Type B pancreatic cell (in vitro differentiated cells): Measurements from ENCODE around the gene SPATA21. TPM values are rescaled to one million over a fixed set of nuclear protein-coding genes. Genes with fewer than 3 reads are reported as not detected.
A peak's percentile ranks its signal among the peaks of the same experiment; 100 is the strongest.

ENCODE experiments used
- DNase-seq: peaks from one replicate; pipeline ENCODE4 v3.0.0; 2021; ENCODE audit warnings: mixed read lengths; ENCODE audit not compliant: unreplicated experiment; ENCODE audit errors: extremely low spot score
- H3K27ac Mint-ChIP-seq: 2 replicates; pipeline ENCODE4 v1.8.0; 2021; ENCODE audit warnings: mild to moderate bottlenecking, mixed read lengths
- H3K27me3 Mint-ChIP-seq: 2 replicates; pipeline ENCODE4 v1.8.0; 2021; ENCODE audit warnings: mixed read lengths
- H3K36me3 Mint-ChIP-seq: 2 replicates; pipeline ENCODE4 v1.8.0; 2021; ENCODE audit warnings: mixed read lengths
- H3K4me1 Mint-ChIP-seq: one replicate; pipeline ENCODE4 v1.8.0; 2021; ENCODE audit warnings: mixed read lengths; ENCODE audit not compliant: unreplicated experiment
- H3K4me3 Mint-ChIP-seq: 2 replicates; pipeline ENCODE4 v1.8.0; 2021; ENCODE audit warnings: mild to moderate bottlenecking, mixed read lengths
- H3K9me3 Mint-ChIP-seq: 2 replicates; pipeline ENCODE4 v1.8.0; 2021; ENCODE audit warnings: mixed read lengths
- total RNA-seq: library from RNA; stranded (reverse); gene quantifications from 2 replicates; pipeline ENCODE4 v1.2.1, GENCODE V29; 2021; ENCODE audit warnings: low replicate concordance
- TF ChIP-seq, protein P1 (sequence below): fragments of 200-600 bp; sonication (generic); conservative IDR thresholded peaks from 2 replicates; pipeline ENCODE4 v1.5.0; 2021; ENCODE audit warnings: antibody characterized with exemption, mild to moderate bottlenecking

Gene SPATA21
- total RNA-seq, 1 donor from 2014 or later: not detected

DNA sequence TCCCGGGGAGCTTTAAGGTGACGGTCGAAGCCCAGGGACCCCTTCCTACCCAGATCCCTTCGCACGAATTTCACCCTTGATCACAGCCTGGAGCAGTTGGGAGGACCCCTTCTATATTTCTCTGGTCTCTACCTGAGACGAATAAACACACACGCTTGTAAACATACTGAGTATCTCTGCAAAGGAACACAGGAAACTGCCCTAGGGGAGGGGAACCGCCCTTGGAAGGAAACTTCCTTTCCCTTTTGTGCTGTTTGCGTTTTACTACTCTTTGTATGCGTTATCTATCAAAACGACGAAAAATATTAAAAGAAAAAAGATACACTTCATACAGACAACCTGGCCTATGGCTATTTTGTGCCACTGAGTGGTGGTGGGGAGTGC, 4.0 kb upstream of the SPATA21 start:
- Mint-ChIP-seq H3K9me3 (no peaks in the 10 kb centered on the region), H3K36me3 (peaks cover 4% of the 10 kb centered on the region), H3K27me3 (no peaks in the 10 kb centered on the region), H3K4me3 (peak overlapping the region; percentile 94), H3K4me1 (peaks cover 7% of the 10 kb centered on the region), H3K27ac (peak overlapping the region; percentile 87)
- TF ChIP-seq, protein P1, sequence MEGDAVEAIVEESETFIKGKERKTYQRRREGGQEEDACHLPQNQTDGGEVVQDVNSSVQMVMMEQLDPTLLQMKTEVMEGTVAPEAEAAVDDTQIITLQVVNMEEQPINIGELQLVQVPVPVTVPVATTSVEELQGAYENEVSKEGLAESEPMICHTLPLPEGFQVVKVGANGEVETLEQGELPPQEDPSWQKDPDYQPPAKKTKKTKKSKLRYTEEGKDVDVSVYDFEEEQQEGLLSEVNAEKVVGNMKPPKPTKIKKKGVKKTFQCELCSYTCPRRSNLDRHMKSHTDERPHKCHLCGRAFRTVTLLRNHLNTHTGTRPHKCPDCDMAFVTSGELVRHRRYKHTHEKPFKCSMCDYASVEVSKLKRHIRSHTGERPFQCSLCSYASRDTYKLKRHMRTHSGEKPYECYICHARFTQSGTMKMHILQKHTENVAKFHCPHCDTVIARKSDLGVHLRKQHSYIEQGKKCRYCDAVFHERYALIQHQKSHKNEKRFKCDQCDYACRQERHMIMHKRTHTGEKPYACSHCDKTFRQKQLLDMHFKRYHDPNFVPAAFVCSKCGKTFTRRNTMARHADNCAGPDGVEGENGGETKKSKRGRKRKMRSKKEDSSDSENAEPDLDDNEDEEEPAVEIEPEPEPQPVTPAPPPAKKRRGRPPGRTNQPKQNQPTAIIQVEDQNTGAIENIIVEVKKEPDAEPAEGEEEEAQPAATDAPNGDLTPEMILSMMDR: no peak
- no peak for DNase-seq

DNA sequence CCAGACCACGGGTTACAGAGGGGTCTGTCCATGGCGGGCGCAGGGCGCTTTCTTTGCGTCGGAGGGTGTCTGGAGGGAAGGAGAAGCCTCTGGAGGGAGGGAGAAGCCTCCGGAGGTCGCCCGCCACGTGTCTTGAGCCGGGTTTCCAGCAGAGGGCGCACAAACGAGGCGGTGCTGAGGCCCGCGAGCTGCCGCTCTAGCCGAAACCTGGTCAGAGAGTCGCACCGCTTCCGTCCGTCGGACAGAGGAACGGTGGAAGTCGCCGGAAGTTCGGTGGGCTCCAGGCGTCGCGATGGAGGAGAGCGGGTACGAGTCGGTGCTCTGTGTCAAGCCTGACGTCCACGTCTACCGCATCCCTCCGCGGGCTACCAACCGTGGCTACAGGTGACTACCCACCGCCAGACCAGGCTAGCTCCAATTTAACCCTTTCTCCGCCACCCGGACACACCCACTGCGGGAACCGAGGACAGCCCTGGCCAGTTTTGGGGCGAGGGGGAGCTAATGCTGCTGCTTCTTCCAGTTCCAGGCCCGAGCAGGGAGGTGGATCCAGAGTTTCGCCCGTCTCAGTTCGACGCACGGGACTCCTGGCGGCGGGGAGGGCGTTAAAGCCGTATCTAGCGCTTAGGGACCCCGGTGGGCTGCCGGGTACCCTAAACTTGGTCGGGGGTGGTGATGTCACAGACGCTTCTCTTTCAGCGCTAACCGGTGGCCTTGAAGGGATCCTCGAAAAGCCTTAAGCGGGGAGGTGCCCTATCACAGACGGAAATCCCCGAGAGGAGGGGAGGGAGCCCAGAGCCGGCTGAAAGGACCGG, 3.5 kb upstream of the SPATA21 start, which contains the start of gene NECAP2:
NECAP2 (plus strand) TSS at position 255 of the 812 bp plus-strand sequence; CDS start at position 293, 38 bp downstream.
- Mint-ChIP-seq H3K27ac (peak within 1 kb of the TSS; percentile 87), H3K4me3 (peak within 1 kb of the TSS; percentile 94), H3K27me3 (no peaks in the 10 kb centered on the region), H3K9me3 (no peaks in the 10 kb centered on the region), H3K4me1 (peaks cover 7% of the 10 kb centered on the region), H3K36me3 (peaks cover 4% of the 10 kb centered on the region)
- TF ChIP-seq, protein P1: peak; percentile 96
- DNase-seq: peak; percentile 98

GRCh38 chr1:16440131-16440469, 2.9 kb upstream of the SPATA21 start:
- H3K4me1 Mint-ChIP-seq: peaks cover 7% of the 10 kb centered on the region
- no peaks in the 10 kb centered on the region for H3K27me3 Mint-ChIP-seq
- DNase-seq: no peak
- no peaks in the 10 kb centered on the region for H3K9me3 Mint-ChIP-seq
- peak overlapping the region; percentile 87 for H3K27ac Mint-ChIP-seq
- TF ChIP-seq, protein P1: no peak
- H3K36me3 Mint-ChIP-seq: peaks cover 4% of the 10 kb centered on the region
- H3K4me3 Mint-ChIP-seq: peak overlapping the region; percentile 94

GRCh38 chr1:16438924-16439323, 1.7 kb upstream of the SPATA21 start:
- peak overlapping the region; percentile 57 for H3K4me3 Mint-ChIP-seq
- TF ChIP-seq, protein P1: no peak
- no peak overlapping the region for H3K27ac Mint-ChIP-seq
- H3K27me3 Mint-ChIP-seq: no peaks in the 10 kb centered on the region
- DNase-seq: no peak
- no peaks in the 10 kb centered on the region for H3K36me3 Mint-ChIP-seq
- no peaks in the 10 kb centered on the region for H3K9me3 Mint-ChIP-seq
- peaks cover 7% of the 10 kb centered on the region for H3K4me1 Mint-ChIP-seq

GRCh38 chr1:16438516-16438915, 1.3 kb upstream of the SPATA21 start:
- Mint-ChIP-seq H3K4me1 (peaks cover 7% of the 10 kb centered on the region), H3K36me3 (no peaks in the 10 kb centered on the region), H3K27ac (no peak overlapping the region), H3K27me3 (no peaks in the 10 kb centered on the region), H3K4me3 (peak overlapping the region; percentile 57), H3K9me3 (no peaks in the 10 kb centered on the region)
- TF ChIP-seq, protein P1: no peak
- no peak for DNase-seq
